ENCODE measurements around the gene CCR2.

Gene CCR2

DNA sequence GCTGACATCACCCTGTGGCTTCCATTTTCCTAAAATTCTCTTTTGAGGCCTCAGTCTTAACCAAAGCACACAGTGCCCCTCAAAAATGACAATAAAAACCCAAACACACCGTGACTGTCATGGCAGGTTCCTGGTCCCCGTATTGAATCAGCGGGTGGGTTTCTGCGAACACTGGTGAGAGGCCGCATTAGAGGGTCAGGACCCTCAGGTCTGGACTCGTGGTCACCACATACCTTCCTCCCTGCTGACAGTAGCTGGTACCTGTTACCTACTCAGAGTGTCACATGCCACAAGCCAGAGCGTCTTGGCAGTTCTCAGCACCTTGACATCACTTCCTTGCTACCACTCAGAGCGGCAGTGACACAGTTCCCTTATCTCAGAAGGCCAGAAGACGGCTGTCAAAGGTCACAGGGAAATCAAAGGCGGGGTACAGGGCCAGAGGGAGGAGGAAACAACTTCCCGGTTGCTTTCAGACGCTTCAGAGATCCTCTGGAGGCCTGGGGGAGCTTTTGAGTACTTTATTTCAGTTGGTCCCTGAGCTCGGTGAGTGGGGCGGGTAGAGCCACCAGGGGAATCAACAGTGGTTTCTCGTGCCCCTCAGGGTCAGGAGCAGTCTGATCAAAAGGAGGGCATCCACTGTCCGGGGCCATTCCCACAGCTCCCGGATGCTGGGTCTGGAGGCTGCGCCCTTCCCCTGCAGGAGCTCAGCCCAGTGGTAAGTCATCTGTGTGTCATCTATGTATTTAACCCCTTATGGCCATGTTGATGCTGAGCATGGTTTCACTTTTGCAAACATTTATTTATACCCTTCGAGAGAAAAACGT lies 53.1 kb downstream of the CCR2 start, which contains the start of the genes CCR5AS and CCRL2:
TSS of gene CCR5AS (minus strand) at position 279 of the 824 bp plus-strand sequence.
TSS of gene CCRL2 (plus strand) at position 472 of the 824 bp plus-strand sequence. CDS start 821 bp downstream, outside the sequence.
- peak; percentile 10 for DNase-seq

DNA sequence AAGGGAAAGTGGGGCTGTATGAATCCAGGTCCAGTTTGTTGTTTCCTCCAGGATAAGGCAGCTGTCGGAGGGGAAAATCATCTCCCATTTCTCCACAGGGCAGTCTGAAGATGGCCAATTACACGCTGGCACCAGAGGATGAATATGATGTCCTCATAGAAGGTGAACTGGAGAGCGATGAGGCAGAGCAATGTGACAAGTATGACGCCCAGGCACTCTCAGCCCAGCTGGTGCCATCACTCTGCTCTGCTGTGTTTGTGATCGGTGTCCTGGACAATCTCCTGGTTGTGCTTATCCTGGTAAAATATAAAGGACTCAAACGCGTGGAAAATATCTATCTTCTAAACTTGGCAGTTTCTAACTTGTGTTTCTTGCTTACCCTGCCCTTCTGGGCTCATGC lies 54.1 kb downstream of the CCR2 start:
- DNase-seq: no peak

DNA sequence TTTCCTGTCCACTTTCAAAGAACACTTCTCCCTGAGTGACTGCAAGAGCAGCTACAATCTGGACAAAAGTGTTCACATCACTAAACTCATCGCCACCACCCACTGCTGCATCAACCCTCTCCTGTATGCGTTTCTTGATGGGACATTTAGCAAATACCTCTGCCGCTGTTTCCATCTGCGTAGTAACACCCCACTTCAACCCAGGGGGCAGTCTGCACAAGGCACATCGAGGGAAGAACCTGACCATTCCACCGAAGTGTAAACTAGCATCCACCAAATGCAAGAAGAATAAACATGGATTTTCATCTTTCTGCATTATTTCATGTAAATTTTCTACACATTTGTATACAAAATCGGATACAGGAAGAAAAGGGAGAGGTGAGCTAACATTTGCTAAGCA lies 54.9 kb downstream of the CCR2 start:
- DNase-seq: no peak

DNA sequence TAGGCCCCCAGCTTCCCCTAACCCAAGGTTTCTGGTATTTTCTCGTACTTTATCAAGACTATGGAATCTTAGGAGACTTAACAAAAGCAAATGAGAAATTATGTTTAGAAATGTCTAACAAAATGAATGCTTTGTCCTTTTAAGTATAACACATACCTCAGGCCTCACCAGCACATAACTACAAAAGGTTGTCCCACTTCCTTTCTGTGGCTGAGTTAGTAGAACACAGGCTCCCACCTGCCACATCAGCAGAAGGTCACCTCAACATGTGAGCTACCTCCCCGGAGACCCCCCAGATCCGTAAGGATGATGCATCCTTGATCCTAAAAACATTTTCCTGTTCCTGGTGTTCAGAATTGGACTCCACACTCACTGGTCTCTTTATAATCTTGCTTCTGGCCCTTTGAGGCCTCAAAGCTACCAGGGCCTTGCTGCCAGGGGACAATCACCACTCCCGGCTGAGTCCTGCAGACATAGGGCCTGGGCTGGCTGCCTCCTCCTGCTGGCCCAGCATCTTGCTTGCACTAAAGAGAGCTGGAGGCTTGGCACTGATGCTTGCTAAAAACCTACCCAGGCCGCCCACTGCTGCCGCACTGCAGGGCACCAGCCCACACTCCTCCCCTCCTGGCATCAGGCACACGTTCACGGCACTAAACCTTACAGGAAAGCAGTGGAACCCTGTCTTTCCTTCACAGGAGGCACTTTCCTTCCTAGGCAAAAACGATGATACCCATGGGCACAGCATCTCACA lies 56.0 kb downstream of the CCR2 start:
- DNase-seq: no peak
